PFSK-1 (cell line): ENCODE measurements around the gene KISS1R.

ENCODE experiments used
- FOXP2 ChIP-seq: optimal IDR thresholded peaks from 2 replicates; pipeline ENCODE3; 2011; ENCODE audit warnings: borderline replicate concordance, control low read depth, inconsistent platforms; ENCODE audit not compliant: insufficient read depth; ENCODE audit errors: extremely low read length, extremely low read depth
- POLR2AphosphoS5 ChIP-seq: IDR thresholded peaks from 2 replicates; pipeline ENCODE4 v1.6.1; 2012; ENCODE audit warnings: low read depth, mild to moderate bottlenecking, control low read depth, low read length, moderate library complexity
- SIN3A ChIP-seq: IDR thresholded peaks from 2 replicates; pipeline ENCODE4 v1.6.1; 2012; ENCODE audit warnings: mild to moderate bottlenecking, low read length, moderate library complexity, borderline replicate concordance; ENCODE audit not compliant: insufficient read depth
- TAF1 ChIP-seq: IDR thresholded peaks from 2 replicates; pipeline ENCODE4 v1.6.1; 2012; ENCODE audit warnings: low read length, control low read depth, borderline replicate concordance; ENCODE audit not compliant: insufficient read depth
- TF ChIP-seq, protein P1 (sequence below), 2 experiments: IDR thresholded peaks; 2 replicates each; pipeline versions ENCODE4 v1.6.1 to v1.8.0; 2011 to 2012; ENCODE audit warnings: low read depth in 2 of 2, low read length in 2 of 2, control low read depth in 1 of 2, inconsistent platforms in 1 of 2, mild to moderate bottlenecking in 1 of 2, moderate library complexity in 1 of 2; ENCODE audit not compliant: insufficient read depth in 1 of 2

DNA sequence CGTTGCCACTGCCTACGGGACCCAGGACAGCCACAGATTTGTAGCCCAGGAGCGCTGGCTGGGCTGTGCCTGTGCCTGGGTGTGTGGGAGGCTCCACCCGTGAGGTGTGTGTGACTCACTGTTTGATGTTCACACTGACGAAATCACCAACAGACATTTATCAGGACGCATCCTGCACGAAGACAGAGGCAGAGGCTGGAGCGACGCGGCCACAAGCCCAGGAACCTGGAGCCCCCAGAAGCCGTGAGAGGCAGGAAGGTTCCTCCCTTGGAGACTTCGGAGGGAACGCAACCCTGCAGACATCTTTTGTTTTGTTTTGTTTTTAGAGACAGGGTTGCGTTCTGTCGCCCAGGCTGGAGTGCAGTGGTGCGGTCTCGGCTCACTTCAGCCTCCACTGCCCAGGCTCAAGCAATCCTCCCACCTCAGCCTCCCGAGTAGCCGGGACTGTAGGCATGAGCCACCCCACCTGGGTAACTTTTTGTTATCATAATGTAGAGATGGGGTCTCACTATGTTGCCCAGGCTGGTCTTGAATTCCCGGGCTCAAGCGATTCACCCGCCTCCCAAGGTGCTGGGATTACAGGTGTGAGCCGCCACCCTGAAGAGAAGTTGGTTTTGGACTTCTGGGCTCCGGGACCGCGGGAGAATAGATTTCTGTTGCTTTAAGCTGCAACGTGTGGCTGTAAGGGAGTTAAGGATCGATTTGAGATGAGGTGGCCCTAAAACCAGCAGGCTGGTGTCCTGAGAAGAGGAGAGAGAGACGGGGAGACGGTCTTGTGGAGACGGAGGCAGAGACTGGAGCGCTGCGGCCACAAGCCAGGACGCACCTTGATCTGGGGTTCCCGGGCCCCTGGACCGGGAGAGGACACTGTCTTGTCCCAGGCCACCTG lies 42.1 kb downstream of the KISS1R start:
- TF ChIP-seq POLR2AphosphoS5 (no peak), SIN3A (no peak), TAF1 (no peak), FOXP2 (peak; percentile 32)
- TF ChIP-seq, protein P1, sequence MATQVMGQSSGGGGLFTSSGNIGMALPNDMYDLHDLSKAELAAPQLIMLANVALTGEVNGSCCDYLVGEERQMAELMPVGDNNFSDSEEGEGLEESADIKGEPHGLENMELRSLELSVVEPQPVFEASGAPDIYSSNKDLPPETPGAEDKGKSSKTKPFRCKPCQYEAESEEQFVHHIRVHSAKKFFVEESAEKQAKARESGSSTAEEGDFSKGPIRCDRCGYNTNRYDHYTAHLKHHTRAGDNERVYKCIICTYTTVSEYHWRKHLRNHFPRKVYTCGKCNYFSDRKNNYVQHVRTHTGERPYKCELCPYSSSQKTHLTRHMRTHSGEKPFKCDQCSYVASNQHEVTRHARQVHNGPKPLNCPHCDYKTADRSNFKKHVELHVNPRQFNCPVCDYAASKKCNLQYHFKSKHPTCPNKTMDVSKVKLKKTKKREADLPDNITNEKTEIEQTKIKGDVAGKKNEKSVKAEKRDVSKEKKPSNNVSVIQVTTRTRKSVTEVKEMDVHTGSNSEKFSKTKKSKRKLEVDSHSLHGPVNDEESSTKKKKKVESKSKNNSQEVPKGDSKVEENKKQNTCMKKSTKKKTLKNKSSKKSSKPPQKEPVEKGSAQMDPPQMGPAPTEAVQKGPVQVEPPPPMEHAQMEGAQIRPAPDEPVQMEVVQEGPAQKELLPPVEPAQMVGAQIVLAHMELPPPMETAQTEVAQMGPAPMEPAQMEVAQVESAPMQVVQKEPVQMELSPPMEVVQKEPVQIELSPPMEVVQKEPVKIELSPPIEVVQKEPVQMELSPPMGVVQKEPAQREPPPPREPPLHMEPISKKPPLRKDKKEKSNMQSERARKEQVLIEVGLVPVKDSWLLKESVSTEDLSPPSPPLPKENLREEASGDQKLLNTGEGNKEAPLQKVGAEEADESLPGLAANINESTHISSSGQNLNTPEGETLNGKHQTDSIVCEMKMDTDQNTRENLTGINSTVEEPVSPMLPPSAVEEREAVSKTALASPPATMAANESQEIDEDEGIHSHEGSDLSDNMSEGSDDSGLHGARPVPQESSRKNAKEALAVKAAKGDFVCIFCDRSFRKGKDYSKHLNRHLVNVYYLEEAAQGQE (IDR thresholded peaks at IDR 0.05; ENCODE audit: insufficient read depth in 1 of 2, low read depth in 2 of 2, low read length in 2 of 2), result no peak
